ENCODE measurements around the gene IL19.

The IL19 gene

DNA sequence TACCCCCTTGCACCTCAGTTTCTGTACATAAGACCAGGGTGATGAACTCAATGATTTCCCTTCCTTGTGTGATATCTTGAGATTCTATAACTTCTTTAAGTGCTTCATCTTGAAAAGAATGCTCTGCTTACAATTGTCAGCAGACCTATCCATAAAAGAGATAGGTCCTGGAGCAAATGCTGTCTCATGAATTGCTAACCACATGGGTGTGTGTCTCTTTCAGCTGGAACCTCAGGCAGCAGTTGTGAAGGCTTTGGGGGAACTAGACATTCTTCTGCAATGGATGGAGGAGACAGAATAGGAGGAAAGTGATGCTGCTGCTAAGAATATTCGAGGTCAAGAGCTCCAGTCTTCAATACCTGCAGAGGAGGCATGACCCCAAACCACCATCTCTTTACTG is 97.7 kb downstream of the IL19 start (continued):
- TF ChIP-seq, protein P1, sequence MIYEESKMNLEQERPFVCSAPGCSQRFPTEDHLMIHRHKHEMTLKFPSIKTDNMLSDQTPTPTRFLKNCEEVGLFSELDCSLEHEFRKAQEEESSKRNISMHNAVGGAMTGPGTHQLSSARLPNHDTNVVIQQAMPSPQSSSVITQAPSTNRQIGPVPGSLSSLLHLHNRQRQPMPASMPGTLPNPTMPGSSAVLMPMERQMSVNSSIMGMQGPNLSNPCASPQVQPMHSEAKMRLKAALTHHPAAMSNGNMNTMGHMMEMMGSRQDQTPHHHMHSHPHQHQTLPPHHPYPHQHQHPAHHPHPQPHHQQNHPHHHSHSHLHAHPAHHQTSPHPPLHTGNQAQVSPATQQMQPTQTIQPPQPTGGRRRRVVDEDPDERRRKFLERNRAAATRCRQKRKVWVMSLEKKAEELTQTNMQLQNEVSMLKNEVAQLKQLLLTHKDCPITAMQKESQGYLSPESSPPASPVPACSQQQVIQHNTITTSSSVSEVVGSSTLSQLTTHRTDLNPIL (CRISPR knock-in tag; IDR thresholded peaks at IDR 0.05; ENCODE audit: low read depth), result no peak
- TF ChIP-seq CSDC2 (CRISPR knock-in tag; IDR thresholded peaks at IDR 0.05), result no peak
- TF ChIP-seq BACH2 (CRISPR knock-in tag; IDR thresholded peaks at IDR 0.05; ENCODE audit: borderline replicate concordance), result no peak
- TF ChIP-seq ESRRG (CRISPR knock-in tag; IDR thresholded peaks at IDR 0.05), result no peak
- TF ChIP-seq SNAI2 (CRISPR knock-in tag; IDR thresholded peaks at IDR 0.05), result no peak
- no peak for TF ChIP-seq TCF4 (CRISPR knock-in tag; IDR thresholded peaks at IDR 0.05; ENCODE audit: borderline replicate concordance)
- TF ChIP-seq OSR1 (CRISPR knock-in tag; IDR thresholded peaks at IDR 0.05), result no peak
- no peak for TF ChIP-seq ISL1 (CRISPR knock-in tag; IDR thresholded peaks at IDR 0.05)
- no peak for TF ChIP-seq ZNF565 (CRISPR knock-in tag; conservative IDR thresholded peaks at IDR 0.05; ENCODE audit: low read depth)
- TF ChIP-seq GLIS3 (CRISPR knock-in tag; IDR thresholded peaks at IDR 0.05), result no peak
- no peak for TF ChIP-seq ZC3H10 (CRISPR knock-in tag; IDR thresholded peaks at IDR 0.05)
- TF ChIP-seq, protein P2, sequence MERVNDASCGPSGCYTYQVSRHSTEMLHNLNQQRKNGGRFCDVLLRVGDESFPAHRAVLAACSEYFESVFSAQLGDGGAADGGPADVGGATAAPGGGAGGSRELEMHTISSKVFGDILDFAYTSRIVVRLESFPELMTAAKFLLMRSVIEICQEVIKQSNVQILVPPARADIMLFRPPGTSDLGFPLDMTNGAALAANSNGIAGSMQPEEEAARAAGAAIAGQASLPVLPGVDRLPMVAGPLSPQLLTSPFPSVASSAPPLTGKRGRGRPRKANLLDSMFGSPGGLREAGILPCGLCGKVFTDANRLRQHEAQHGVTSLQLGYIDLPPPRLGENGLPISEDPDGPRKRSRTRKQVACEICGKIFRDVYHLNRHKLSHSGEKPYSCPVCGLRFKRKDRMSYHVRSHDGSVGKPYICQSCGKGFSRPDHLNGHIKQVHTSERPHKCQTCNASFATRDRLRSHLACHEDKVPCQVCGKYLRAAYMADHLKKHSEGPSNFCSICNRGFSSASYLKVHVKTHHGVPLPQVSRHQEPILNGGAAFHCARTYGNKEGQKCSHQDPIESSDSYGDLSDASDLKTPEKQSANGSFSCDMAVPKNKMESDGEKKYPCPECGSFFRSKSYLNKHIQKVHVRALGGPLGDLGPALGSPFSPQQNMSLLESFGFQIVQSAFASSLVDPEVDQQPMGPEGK (CRISPR knock-in tag; IDR thresholded peaks at IDR 0.05; ENCODE audit: borderline replicate concordance), result no peak

DNA sequence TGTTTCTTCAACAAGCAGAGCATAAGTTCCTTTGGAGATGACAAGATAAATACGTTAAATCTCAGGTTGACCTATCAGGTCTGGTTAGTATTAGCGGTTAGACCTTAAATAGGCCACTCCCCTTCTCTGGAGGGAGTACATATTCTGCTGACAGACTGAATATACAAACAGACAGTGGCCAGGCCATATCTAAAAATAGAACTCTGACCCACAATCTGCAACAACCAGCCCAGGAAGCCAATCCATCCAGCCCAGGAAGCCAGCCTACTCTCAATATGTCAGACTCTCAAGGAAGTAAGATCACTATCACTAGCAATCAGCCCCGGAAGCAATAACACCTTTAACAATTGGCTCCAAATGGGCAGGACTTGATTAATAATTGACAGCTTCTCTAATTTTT is 101.6 kb downstream of the IL19 start:
- TF ChIP-seq CSDC2 (CRISPR knock-in tag; IDR thresholded peaks at IDR 0.05) (no peak), PPARA (CRISPR knock-in tag; IDR thresholded peaks at IDR 0.05; ENCODE audit: borderline replicate concordance) (no peak), ZFP3 (CRISPR knock-in tag; IDR thresholded peaks at IDR 0.05) (no peak)
- TF ChIP-seq, protein P3, sequence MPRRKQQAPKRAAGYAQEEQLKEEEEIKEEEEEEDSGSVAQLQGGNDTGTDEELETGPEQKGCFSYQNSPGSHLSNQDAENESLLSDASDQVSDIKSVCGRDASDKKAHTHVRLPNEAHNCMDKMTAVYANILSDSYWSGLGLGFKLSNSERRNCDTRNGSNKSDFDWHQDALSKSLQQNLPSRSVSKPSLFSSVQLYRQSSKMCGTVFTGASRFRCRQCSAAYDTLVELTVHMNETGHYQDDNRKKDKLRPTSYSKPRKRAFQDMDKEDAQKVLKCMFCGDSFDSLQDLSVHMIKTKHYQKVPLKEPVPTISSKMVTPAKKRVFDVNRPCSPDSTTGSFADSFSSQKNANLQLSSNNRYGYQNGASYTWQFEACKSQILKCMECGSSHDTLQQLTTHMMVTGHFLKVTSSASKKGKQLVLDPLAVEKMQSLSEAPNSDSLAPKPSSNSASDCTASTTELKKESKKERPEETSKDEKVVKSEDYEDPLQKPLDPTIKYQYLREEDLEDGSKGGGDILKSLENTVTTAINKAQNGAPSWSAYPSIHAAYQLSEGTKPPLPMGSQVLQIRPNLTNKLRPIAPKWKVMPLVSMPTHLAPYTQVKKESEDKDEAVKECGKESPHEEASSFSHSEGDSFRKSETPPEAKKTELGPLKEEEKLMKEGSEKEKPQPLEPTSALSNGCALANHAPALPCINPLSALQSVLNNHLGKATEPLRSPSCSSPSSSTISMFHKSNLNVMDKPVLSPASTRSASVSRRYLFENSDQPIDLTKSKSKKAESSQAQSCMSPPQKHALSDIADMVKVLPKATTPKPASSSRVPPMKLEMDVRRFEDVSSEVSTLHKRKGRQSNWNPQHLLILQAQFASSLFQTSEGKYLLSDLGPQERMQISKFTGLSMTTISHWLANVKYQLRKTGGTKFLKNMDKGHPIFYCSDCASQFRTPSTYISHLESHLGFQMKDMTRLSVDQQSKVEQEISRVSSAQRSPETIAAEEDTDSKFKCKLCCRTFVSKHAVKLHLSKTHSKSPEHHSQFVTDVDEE (CRISPR knock-in tag; IDR thresholded peaks at IDR 0.05), result no peak
- ATAC-seq, result peak; percentile 53

DNA sequence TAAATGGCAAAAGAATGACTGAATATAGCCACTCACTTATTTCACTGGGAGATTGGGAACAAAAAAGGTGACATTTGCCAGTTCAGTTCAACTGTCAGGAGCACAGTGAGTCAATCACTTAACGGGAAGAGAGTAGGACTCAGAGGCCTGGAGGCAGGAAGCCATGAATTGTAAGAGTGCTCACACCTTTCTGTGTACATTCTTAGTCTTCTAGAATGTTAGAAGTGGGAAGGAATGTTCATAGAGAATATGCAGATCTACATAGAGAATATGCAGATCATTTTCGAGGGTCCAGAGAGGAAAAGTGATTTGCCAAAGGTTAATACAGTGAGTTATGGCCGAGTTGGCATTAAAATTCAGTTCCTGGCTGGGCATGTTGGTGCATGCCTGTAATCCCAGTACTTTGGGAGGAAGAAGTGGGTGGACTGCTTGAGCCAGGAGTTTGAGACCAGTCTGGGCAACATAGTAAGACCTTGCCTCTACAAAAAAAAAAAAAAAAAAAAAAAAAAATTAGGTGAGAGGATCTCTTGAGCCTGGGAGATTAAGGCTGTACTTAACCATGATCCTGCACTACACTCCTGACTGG is 103.1 kb downstream of the IL19 start:
- no peak for ATAC-seq
- TF ChIP-seq PPARA (CRISPR knock-in tag; IDR thresholded peaks at IDR 0.05; ENCODE audit: borderline replicate concordance) (no peak), ISL1 (CRISPR knock-in tag; IDR thresholded peaks at IDR 0.05) (no peak), ZNF8 (CRISPR knock-in tag; IDR thresholded peaks at IDR 0.05) (no peak), RARB (CRISPR knock-in tag; IDR thresholded peaks at IDR 0.05) (no peak), ESRRG (CRISPR knock-in tag; IDR thresholded peaks at IDR 0.05) (no peak)
- TF ChIP-seq, protein P4, sequence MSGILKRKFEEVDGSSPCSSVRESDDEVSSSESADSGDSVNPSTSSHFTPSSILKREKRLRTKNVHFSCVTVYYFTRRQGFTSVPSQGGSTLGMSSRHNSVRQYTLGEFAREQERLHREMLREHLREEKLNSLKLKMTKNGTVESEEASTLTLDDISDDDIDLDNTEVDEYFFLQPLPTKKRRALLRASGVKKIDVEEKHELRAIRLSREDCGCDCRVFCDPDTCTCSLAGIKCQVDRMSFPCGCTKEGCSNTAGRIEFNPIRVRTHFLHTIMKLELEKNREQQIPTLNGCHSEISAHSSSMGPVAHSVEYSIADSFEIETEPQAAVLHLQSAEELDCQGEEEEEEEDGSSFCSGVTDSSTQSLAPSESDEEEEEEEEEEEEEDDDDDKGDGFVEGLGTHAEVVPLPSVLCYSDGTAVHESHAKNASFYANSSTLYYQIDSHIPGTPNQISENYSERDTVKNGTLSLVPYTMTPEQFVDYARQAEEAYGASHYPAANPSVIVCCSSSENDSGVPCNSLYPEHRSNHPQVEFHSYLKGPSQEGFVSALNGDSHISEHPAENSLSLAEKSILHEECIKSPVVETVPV (CRISPR knock-in tag; IDR thresholded peaks at IDR 0.05), result no peak

DNA sequence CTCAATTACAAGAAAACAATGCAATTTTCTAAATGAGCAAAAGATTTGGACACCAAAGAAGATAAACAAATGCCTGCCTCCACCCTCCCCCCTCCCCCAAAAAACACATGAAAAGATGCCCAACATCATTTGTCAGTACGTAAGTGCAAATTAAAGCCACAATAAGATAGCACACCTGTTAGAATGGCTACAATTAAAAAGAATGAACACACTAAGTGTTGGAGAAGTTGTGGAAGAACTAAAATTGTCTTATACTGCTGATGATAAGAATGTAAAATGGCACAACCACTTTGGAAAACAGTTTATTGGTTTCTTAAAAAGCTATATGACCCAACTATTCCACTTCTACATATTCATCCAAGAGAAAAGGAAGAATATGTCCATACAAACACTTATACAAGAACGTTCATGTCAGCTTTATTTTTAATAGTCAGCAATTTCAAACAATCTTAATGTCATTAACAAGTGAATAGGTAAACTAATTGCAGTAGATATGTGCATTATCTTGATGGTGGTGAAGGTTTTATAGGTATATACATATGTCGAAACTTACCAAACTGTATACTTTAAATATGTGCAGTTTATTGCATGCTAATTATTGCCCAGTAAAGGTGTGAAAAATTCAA is 105.3 kb downstream of the IL19 start:
- ATAC-seq, result no peak
- TF ChIP-seq ARNTL (CRISPR knock-in tag; IDR thresholded peaks at IDR 0.05; ENCODE audit: borderline replicate concordance, low read depth), result no peak
- no peak for TF ChIP-seq ZC3H10 (CRISPR knock-in tag; IDR thresholded peaks at IDR 0.05)
- no peak for TF ChIP-seq BACH2 (CRISPR knock-in tag; IDR thresholded peaks at IDR 0.05; ENCODE audit: borderline replicate concordance)
- TF ChIP-seq, protein P1 (CRISPR knock-in tag; IDR thresholded peaks at IDR 0.05; ENCODE audit: low read depth), result no peak
- TF ChIP-seq, protein P2 (CRISPR knock-in tag; IDR thresholded peaks at IDR 0.05; ENCODE audit: borderline replicate concordance), result no peak
- TF ChIP-seq ISL1 (CRISPR knock-in tag; IDR thresholded peaks at IDR 0.05), result no peak
- TF ChIP-seq, protein P4 (CRISPR knock-in tag; IDR thresholded peaks at IDR 0.05), result no peak
- no peak for TF ChIP-seq CSDC2 (CRISPR knock-in tag; IDR thresholded peaks at IDR 0.05)
- TF ChIP-seq, protein P5, sequence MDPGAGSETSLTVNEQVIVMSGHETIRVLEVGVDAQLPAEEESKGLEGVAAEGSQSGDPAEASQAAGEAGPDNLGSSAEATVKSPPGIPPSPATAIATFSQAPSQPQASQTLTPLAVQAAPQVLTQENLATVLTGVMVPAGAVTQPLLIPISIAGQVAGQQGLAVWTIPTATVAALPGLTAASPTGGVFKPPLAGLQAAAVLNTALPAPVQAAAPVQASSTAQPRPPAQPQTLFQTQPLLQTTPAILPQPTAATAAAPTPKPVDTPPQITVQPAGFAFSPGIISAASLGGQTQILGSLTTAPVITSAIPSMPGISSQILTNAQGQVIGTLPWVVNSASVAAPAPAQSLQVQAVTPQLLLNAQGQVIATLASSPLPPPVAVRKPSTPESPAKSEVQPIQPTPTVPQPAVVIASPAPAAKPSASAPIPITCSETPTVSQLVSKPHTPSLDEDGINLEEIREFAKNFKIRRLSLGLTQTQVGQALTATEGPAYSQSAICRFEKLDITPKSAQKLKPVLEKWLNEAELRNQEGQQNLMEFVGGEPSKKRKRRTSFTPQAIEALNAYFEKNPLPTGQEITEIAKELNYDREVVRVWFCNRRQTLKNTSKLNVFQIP (CRISPR knock-in tag; IDR thresholded peaks at IDR 0.05; ENCODE audit: borderline replicate concordance, low read depth), result no peak
- TF ChIP-seq ZNF565 (CRISPR knock-in tag; conservative IDR thresholded peaks at IDR 0.05; ENCODE audit: low read depth), result no peak
